ENCODE results near the gene ASCC3.

The ASCC3 gene

GRCh38 chr6:100462706-100463629, 418.2 kb downstream of the ASCC3 start:
- no peak for DNase-seq

GRCh38 chr6:100461917-100462705, 419.0 kb downstream of the ASCC3 start:
- no peak for DNase-seq

- no peak for DNase-seq
Measured at GRCh38 chr6:100461278-100461916, 419.7 kb downstream of the ASCC3 start.

- no peak for DNase-seq
Measured at GRCh38 chr6:100460650-100461204, 420.4 kb downstream of the ASCC3 start.

- no peak for DNase-seq
Measured at GRCh38 chr6:100459592-100460184, 421.4 kb downstream of the ASCC3 start.

- no peak for DNase-seq
Measured at GRCh38 chr6:100458841-100459591, 422.1 kb downstream of the ASCC3 start.
